ENCODE data around the gene GLB1L.
A peak's percentile ranks its signal among the peaks of the same experiment; 100 is the strongest.

GLB1L gene

DNA sequence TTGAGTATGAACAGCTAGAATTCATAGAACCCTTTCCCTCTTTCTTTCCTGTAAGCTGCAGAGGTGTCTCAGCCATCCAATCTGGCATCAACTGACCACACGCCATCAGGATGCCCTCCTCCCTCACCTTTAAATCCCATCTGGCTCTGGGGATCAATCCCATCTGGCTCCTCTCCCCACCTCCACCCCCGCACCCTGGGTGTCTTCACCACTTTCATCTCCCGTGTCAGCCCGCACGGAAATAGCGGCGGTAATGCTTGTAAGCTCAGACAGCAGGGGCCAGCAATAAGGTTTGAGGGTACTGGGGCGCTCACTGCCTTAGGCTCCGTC, 7.3 kb upstream of the GLB1L start:
- no peak for DNase-seq

DNA sequence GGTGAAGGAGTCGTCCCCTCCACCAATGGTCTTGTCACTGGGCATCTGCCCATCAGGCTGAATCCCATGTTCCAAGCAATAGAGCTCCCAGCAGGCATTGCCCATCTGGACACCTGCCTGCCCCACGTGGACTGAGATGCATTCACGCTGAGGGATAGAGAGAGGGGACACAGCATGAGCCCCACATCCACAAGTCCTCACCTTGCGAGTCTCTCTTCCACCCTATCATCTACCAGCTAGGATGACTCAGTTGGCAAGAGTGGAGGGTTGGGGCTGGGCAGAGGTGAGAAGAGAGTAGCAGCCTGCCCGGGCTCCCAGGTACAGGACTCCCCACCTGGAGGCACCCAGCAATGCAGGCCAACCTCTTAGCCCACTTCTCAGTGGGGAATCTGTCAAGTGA, 6.8 kb upstream of the GLB1L start:
- DNase-seq, result peak; percentile 28

DNA sequence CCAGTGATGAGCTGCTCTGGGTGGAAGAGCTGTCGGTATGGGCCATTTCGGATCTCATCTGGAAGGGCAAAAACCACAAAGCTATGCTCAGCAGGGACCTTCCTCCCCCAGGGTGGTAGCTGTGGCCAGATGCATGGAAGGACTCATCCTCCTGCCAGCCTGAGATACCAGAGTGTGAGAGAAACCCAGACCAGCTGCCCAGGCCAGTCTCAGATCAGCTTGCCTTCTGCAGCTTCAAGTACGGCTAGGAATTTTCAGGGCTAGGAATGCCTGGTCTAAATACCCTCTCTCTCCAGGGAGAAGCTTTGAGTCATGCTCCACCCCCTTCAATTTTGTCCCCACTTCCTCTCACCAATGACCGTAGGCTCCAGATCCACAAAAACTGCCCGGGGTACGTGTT, 6.4 kb upstream of the GLB1L start:
- no peak for DNase-seq

DNA sequence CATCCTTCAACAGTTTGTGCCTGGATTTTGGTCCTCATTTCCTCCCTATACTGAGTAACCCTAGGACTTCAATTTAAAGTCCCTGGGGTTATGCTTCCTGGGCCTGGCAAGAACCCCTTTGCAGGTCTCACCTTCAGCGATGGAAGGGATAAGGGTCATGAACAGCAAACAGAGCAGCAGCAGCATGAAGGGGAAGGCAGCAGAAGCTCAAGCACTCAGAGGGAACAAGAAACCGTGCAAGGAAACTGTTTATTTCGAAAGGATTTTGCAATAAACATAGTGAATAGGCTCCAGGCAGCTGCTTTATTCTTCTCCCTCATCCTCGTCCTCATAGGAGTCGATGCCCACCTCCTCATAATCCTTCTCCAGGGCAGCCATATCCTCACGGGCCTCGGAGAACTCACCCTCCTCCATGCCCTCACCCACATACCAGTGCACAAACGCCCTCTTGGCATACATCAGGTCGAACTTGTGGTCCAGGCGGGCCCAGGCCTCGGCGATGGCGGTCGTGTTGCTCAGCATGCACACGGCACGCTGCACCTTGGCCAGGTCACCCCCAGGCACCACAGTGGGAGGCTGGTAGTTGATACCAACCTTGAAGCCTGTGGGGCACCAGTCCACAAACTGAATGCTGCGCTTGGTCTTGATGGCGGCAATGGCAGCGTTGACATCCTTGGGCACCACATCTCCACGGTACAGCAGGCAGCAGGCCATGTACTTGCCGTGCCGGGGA, 5.0 kb upstream of the GLB1L start:
- DNase-seq, result no peak

DNA sequence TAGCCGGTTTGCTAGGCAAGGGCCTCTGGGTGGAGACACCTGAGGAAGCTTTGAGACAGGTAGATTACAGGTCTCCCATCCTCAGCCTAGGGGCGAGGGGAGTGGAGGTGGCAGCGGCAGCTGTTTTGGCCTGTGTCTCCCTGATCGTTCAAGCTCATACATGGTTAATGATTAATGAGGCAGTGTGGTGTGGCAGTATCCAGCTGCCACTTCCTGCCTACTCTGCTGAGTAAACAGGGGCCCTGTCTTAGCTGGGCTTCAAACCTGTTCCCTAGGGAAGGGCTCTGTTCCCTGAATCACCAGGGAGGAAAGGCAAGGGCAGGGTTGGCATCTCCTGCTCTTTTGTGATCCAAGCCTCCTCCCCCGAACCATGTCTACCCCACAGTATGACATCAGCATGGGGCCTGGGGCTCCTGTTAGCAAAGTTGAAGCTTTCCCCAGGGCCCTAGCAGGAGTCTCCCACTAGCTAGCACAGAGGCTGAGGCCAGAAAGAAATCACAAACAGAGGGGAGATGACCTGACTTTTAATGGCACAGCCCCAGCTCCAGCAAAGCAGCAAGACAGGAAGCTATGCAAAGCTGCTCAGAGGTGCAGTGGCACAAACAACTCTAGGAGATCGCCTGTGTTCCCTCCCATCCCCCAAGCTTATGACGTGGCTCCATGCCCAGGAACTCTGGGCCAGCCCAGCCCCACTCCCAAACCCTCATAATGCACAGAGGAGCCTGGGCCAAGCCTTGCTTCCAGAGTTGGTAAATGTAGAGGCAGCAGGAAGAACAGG, 4.1 kb upstream of the GLB1L start:
- no peak for DNase-seq

DNA sequence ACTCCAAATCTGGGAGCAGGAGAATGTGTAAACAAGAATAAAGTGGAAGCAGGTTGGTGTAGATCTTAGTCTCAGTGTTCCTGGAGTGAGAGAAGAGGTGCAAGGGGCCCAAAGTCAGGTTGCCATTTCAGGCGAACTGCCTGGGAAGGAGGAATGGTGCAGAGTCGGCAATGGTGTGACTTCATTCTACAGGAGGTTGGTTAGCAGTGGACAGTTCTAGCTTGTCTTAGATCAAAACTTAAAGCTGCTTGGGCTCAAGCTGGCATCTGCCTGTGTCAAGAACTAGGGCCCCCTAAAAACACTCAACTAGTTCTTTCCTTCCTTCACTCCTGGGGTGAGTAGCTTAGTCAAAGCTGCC, 3.6 kb upstream of the GLB1L start:
- no peak for DNase-seq

DNA sequence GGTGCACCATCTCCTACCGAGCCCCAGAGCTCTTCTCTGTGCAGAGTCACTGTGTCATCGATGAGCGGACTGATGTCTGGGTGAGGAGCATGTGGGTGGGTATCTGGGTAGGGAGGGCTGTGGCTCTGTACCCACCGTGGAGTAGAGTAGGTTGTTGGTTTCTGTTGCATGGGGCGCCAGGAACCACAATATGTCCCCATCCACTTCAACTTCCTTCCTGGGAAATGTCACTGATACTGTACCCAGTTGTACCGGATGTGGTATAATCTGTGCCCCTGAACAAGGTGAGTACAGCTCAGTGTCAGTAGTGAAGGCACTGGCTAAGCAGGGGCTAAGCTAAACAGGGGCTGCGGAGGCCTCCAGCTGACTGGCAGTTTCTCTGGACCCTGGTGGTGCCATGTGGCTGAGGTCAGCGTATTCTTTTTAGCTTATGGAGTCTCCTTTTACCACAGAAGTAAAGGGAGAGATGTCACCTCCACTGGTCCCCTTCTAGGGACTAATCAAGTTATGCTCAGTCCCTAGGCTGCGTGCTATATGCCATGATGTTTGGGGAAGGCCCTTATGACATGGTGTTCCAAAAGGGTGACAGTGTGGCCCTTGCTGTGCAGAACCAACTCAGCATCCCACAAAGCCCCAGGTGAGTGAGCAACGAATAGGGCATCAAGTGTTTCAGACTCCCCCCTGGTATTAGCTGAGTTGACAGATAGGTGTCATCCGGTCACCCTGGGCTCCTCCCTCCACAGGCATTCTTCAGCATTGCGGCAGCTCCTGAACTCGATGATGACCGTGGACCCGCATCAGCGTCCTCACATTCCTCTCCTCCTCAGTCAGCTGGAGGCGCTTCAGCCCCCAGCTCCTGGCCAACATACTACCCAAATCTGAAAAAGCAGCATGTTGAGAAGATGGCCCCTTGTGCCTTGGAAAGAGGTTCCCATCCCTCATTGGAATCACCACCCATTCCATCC, 2.7 kb upstream of the GLB1L start:
- no peak for DNase-seq

DNA sequence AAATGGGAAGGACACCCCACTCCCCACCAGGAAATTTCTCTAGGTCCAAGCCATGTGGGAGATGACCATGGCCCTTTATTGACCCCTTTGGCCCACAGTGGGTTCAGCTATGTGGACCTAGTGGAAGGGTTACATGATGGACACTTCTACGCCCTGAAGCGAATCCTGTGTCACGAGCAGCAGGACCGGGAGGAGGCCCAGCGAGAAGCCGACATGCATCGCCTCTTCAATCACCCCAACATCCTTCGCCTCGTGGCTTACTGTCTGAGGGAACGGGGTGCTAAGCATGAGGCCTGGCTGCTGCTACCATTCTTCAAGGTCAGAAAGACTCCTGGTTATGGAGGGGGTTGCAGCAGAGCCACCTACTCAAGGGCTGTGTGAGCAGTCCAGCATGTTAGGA, 1.3 kb upstream of the GLB1L start:
- no peak for DNase-seq

DNA sequence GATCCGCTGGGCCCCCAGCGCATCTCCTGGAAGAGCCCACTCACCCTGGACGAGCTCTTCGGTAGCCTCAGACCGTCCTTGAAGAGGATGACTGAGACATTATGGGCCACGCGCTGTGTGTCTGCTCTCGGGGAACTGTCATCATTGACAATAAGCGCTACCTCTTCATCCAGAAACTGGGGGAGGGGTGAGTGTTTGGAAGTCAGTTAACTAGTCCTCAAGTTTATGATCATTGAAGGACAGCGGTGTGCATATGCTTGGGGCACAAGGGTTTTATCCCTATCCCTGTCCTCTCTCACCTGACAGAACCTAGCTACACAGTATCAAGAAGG, 621 bp upstream of the GLB1L start:
- DNase-seq, result no peak

DNA sequence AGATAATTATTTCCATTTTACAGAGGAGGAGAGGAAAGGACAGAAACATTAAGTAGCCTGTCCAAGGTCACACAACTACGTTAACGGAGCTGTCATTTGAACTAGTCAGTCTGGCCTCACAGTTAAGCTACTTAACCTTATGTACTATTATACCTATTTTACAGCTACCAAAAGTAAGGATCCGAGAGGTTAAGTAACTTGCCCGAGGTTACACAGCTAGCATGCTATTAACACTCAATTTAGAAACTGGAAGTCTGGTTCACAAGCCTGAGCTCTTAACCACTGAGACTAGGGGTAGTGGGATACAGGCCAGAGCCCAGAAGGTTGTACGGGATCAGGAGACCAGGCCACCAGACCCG, 476 bp downstream of the GLB1L start:
- DNase-seq, result no peak

DNA sequence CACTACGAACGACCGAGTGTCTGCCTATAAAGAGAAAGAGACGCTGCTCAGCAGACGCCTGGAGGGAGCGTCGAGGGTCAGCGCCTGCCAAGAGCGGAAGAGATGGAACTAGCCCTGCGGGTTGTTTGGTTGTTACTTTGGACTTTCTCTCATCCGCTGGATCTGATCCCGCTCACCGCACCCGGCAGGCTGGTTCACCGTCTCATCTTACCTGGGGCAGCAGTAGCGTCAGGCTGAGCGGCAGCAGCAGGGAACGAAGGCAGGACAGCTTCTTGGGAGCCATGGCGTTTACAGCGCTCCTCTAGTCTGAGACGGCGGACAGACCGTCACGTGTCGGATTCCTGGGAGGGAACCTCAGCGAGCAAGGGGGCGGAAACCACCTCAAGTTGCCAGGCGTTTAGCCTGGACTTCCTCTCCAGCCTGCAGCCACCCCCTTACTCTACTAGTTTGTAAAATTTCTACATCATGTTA, 1.9 kb downstream of the GLB1L start:
- no peak for DNase-seq

DNA sequence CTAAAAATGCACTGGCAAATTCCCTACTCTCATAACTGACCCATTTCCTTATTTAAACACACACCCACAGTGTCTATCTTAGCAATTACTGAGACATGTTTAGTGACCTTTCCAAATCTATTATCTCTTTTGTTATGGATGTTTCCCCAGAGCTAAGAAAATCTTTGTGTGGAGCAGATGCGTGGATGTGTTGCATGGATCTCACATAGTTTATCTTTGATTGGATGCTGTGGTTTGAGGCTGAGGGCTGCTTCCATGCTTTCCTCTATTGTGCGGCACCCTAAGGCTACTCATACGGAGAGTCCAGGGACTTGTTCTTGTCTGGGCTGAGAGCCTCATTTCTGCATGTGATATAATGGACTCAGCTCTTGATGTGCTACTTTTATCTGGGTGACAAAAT, 10.9 kb downstream of the GLB1L start:
- DNase-seq, result no peak

DNA sequence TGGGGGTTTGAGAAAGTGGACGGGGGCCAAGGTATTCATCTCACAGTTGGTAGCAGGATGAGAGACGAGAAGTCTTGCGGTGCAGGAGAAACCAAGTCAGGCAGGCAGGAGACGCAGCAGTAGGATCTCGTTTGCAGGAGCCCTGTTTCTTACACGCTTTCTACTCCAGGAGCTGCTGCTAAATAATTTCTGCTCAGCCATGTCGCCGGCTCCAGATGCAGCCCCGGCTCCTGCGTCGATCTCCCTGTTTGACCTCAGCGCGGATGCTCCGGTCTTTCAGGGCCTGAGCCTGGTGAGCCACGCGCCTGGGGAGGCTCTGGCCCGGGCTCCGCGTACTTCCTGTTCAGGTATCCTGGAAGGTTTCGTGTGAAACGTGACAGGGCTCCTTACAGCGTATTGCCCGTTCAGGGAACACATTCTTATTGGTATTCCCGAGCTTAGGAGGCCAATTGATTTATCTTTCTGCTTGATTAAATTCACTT, 15.1 kb downstream of the GLB1L start:
- peak; percentile 33 for DNase-seq

DNA sequence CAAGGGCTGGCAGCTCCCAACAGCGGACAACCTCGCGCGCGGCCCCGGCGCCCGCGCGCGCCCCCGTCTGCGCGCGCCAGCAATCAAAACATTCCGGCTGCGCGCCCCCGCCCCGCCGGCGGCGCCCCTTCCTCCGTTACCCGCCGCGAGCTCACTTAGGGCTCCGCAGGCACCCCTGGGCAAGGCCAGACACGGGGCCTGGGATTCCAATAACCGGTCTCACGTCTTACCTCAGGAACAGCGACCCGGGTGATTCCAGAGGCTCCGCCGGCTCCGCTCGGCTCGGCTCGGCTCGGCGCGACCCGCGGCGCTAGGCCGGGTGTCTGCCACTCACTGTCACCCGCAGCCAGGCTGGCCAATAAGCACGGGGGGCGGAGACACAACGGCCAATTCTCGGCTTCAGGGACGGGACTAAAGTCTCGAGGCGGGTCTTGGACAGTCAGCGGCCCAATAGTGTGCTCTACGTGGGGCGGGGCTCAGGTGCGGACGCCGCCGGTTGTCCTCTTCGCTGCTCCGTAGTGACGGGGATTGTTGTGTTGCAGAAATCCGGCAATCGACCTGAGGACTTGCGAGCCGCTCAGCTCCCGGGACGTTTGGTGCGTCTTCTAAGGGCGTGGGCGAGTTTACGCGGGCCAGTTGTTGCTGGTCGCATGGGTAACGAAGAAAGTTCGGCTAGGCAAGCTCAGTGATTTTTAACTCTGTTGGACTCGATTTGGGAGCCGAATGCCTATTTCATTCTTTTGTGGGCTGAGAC, 15.8 kb downstream of the GLB1L start, which contains the start of the genes ANKZF1 and ATG9A:
Gene ANKZF1, plus strand, starts transcription at position 502 of the 754 bp plus-strand sequence. CDS start 452 bp downstream, outside the sequence.
Gene ATG9A, minus strand, starts transcription at position 332 of the 754 bp plus-strand sequence. CDS start 1,612 bp downstream, outside the sequence.
- peak; percentile 96 for DNase-seq

DNA sequence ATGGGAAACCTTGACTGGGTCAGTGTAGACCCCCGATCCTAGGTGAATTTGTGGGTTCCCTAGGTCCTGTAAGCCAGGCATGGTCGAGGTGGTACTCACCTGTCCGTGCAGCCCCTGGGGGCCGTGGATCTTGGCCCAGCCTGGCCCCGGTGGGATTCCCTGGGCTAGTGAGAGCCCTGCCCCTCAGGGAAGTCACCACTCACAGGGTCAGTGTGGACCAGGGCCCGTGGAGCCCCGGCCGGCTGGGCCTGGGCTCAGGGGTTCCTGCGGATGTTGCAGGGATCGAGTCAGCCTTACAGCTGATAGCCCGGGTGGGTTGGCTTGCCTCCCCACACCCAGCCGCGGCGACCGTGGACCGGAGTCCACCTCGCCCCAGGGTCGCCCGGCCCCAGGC, 16.3 kb downstream of the GLB1L start:
- DNase-seq, result no peak

DNA sequence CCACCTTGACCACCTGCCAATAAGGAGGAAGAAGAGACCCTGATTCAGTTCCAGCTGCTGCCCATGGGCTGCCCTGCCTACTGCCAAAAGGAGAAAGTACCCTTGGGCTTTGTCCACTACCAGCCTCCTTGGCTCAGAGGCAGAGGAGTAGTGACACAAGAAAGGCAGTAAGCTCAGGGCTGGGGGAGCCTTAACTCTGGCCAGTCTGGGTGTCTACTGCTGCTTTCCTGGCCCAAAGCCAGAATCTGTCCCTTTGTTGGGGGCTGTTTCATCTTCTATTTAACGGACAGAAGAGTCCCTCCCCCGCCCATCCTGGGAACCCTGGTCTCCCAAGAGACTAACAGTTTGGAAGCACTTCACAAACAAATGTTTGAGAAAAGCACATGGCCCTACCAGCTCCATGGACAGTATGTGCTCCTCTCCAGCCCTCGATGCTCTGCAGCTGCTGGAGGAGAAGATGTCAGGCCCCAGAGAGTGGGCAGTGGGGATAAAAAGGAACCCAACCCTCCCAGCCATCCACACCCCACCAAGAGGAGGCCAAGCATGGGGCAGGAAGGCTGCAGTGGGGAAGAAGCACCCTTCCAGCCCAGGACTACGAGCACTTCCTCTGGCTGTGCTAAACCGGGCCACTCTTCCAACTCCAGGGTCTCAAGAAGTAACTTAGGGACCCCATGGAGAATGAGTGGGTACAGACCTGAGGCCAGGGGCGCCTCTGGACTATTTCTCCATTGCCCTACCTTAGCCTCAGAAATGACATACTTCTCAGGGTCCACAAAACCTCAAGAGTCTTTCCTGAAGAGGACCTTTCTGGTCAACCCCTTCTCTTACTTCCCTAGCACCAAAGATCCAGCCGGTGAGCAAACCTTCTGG, 17.0 kb downstream of the GLB1L start:
- DNase-seq, result no peak

DNA sequence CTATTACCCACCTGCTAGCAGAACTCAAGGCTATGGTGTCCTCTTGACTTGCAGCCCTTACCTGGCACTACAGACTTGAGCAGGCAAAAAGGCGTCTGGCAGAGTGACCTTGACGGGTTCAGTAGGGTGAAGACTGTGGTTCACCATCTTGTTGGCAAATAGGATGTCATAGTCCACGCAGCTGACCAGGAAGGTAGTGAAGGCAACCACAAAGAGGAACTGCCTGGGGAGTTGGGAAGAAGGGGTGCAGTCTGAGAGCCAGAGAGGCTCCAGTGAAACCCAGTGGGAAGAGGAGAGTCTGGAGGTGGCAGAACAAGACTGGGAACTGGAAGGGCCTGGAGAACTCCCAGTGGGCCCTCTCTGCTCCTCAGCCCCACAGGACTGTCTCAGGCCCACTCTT, 19.9 kb downstream of the GLB1L start:
- DNase-seq, result no peak

DNA sequence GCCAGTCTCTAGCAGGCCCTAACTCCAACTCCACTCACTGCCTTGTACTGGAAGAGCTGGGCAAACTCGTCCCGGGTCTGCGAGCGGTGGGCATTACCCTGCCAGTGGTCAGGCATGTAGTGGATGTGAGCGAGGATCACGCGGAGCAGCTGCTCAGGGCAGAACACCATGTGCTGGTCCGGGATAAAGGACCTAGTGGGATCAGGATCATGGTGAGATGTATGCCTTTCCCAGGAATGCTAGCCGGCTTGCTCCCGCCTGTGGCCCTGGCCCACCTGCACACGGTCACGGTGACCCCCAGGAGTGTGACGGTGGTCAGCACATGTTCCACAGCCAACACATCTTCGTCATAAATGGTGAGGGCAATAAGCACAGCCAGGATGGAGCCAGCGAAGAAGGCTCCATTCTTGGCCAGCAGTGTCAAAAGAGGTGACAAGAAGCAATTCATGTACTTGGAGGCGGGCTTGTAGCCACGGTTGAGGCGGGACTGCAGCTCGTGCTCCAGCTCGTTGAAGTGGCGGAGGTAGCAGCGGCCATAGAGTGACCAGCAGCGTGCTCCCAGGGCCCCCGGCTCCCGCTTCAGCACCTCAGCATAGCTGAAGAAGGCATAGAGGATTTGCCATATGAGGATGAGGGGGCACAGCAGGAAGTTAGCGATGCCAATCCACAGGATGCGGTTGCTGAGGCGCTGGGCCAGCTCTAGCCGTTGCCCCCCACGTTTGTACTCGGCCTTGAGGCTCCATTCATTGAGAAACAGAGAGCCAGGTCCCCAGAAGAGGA, 21.2 kb downstream of the GLB1L start:
- DNase-seq, result no peak

DNA sequence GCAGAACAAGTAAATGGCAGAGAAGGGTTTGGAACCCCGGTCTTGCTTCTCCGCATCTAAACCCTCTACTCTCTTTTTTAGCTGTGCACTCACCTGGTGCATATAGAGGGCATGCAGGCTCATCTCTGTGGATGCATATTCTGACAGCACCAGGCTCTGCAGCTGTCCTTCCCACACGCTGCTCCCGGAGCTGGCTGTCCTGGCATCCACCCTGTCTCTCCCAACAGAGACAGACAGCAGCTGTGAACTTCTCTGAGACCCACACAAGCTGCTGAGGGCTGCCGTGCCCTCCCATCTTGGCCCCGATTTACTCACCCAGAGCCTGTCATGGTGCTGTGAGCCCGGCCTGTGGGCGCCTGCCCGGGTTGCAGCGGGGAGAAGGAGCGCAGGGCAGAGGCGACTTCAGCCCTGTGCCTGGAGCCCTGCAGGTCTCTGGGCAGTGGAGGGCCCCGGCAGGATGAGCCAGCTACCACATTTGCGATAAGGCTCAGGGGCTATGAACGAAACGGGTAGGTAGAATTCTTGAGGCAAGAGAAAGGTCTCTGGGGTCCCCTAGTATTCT, 23.2 kb downstream of the GLB1L start:
- no peak for DNase-seq

DNA sequence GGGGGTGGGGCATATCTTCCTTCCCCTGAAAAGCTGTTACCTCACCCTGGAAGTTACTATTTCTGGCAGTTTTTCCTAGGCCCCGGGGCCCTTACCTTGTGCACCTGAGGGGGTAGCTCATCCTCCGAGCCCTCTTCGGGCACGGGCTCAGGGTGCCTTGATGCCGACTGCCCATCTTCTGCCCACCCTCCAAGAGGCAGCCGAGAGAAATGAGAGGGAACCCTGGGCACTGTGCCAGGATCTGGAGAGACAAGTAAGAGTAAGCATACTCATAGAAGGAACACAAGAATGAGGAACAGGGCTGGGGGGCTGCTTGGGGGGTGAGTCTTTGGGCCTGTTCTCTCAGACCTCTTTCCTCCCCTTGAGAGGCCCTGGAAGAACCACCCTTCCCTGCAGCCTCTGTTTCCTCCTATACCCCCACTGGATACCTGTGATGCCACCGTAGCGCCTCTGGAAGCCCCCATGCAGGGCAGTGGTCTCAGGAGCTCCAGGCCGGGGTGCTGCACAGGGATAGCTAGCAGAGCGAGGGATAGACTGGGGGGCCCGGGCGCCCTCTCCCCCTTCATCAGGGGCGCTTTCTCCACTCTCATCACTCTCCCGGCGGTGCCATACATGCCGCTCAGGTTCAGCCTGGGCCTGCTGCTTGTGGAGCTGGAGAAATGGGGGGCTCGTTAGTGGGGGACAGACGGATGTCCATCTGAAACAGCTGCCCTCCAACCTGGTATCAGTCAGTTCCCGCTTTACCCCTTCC, 24.4 kb downstream of the GLB1L start:
- no peak for DNase-seq

Measured in NCI-H146 (cell line).